Activated CD4-positive, alpha-beta T cell treated with anti-CD3 and anti-CD28 coated beads for 1 hour (primary cell): ENCODE measurements around the gene IFIT1B.
"Not testable (repeated sequence)": the region's sequence is repeated elsewhere in the genome, so short reads cannot be mapped to it uniquely, and the experiment has no call there.

Experiments
- DNase-seq: peaks from one replicate; pipeline ENCODE4 v3.0.0-alpha.2; 2020

Gene IFIT1B

DNA sequence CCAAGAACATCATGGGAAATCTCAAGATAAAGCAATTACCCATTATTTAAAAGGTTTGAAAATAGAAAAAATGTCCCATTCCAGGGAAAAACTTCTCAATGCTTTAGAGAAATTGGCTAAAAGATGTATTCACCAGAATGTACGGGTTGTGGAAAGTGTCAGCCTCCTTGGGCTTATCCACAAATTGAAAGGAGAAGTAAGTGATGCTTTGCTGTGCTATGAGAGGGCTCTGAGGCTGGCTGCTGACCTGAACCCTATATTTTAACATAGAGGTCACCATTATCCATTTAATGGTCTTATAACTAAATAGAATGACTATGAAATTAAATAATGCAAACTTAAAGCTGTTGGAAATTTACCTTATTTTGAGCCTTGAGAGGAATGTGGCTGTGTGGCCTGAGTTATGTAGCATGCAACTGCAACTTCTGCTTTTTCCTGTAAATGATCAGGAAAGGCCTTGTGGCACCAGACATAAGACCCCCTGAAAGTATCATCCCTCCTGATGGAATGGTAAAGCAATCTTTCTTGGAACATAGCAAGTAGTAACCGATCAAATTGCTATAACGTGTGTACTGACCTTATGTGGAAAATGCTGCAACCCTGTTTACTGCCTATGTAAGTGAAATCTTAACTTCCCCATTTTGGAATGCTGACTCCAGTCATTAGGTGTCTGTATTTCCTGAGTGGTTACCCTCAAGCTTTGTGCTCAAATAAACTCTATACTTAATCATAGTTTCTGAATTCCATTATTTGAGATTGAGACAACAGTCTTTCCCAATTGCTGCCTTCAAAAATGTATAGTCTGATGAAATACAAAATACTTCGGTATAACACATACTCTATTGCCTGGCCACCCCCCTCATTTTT, 6.9 kb downstream of the IFIT1B start:
- no peak for DNase-seq

DNA sequence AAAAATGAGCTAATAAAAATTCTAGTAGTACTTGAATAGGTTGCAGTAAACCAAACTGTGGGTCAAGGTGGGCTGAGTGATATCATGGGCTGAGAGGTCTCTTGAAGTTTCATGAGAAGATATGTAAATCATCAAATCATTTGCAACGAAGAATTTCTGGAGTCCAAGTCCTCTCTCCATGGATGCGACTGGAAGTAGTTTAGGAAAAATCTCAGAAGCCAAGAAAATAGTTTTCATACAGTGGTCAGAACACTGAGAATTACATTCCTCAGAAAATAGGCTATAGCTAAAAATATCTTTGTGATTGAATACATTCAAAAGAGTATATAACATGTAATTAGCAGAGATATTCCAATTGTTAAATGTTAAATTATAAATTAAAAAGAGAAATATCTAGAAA, 10.9 kb downstream of the IFIT1B start:
- no peak for DNase-seq

DNA sequence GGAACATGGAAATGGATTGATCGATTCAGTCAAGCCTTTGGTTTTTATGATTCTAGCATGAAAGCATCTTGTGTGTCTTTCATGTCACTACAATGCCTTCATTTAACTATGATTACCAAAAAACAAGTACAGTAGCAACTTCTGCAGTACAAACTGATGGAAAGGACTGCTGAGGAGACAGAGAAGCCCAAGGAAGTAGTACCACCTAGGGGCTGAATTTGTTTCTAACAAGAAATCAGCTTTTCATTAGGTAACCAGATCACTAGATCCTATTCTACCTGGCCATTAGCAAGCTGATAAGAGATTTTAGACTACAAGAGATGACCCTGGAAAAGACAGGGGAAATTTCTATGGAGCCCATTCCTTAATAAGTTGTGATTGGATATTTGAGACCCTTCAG, 11.4 kb downstream of the IFIT1B start:
- DNase-seq: no peak

DNA sequence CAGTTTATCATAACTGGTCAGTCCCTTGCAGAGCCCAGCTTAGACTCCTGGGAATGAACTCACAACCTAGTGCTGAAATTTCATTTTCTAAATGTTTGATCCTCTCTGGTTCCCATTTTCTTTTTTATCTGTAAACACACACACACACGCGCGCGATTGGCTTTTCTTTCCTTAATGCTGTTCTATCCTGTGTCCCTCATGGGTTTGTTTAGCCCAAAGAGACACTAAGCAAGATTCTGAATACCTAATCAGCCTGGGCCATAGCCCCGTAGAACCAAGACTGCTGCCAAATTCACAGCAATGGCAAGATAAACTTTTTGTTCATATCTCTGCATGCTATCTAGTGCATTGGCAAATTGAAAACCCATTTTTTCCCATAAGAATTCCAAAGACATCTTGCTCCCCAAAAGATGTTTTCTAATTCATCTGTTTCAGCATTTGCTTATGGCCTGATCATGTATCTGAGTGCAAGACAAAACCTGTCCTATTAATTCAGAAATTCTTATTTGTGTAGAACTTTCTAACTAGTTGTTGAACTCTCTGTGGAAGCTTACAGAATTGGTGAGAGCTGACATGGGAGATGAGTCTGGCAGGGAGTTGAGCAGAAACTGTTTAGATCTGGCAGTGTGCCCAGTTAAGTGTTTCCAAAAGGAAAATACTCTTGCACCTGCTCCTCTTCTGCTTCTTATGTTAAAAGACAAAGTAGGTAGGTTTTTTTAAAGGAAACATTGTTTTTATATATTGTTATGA, 12.8 kb downstream of the IFIT1B start:
- DNase-seq: no peak

DNA sequence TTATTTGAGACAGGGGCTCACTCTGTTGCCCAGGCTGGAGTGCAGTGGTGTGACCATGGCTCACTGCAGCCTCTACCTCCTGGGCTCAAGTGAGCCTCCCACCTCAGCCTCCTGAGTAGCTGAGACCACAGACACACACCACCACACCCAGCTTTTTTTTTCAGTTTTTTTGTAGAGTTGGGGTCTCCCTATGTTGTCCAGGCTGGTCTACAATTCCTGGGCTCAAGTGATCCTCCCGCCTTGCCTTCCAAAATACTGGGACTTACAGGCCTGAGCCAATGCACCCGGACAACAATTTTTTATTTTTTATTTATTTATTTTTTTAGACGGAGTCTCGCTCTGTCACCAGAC, 13.3 kb downstream of the IFIT1B start:
- DNase-seq: not testable (repeated sequence)

- peak; percentile 43 for DNase-seq
These were observed 14.3 kb downstream of the IFIT1B start, which contains the start of gene IFIT1 for GRCh38 chr10:89391907-89392756. TSS of gene IFIT1 (plus strand) at chr10:89392623. CDS start at chr10:89392713, 90 bp downstream.

GRCh38 chr10:89392974-89393373, 15.1 kb downstream of the IFIT1B start:
- DNase-seq: no peak

GRCh38 chr10:89393898-89394297, 16.0 kb downstream of the IFIT1B start:
- no peak for DNase-seq

- no peak for DNase-seq
These were observed 17.3 kb downstream of the IFIT1B start for GRCh38 chr10:89395141-89395540.

DNA sequence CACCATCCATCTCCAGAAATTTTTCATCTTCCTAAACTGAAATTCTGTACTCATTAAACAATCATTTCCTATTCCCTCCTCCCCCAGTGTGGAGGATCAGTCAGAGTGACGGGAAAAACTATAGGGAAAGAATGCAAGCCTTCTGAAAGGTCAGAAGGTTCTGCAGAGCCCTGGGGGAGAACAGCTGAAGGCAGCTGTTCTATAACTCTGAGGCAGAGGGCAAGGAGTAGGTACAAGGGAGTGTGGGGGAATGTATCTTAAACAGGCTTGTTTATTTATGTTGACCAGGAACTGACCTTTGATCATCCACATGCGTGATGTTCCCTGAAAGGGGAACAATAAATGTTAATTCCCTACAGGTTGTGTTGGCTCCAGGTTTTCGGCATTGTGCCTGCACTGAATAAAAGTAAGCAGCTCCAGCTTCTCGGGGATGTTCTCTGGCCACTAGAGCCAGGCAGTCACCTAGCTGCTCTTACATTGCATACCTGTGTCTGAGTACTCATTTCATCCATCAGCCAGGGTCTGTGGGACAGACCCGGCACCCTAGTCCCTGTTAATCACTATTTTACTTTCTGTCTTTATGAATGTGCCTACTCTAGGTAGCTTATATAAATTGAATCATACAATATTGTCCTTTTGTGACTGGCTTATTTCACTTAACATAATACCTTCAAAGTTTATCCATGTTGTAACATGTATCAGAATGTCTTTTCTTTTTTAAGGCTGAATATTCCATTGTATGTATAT, 20.3 kb downstream of the IFIT1B start:
- no peak for DNase-seq

- no peak for DNase-seq
These were observed 22.1 kb downstream of the IFIT1B start for GRCh38 chr10:89399956-89400355.

DNA sequence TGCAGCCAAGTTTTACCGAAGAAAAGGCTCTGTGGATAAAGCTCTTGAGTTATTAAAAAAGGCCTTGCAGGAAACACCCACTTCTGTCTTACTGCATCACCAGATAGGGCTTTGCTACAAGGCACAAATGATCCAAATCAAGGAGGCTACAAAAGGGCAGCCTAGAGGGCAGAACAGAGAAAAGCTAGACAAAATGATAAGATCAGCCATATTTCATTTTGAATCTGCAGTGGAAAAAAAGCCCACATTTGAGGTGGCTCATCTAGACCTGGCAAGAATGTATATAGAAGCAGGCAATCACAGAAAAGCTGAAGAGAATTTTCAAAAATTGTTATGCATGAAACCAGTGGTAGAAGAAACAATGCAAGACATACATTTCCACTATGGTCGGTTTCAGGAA, 25.2 kb downstream of the IFIT1B start:
- no peak for DNase-seq

DNA sequence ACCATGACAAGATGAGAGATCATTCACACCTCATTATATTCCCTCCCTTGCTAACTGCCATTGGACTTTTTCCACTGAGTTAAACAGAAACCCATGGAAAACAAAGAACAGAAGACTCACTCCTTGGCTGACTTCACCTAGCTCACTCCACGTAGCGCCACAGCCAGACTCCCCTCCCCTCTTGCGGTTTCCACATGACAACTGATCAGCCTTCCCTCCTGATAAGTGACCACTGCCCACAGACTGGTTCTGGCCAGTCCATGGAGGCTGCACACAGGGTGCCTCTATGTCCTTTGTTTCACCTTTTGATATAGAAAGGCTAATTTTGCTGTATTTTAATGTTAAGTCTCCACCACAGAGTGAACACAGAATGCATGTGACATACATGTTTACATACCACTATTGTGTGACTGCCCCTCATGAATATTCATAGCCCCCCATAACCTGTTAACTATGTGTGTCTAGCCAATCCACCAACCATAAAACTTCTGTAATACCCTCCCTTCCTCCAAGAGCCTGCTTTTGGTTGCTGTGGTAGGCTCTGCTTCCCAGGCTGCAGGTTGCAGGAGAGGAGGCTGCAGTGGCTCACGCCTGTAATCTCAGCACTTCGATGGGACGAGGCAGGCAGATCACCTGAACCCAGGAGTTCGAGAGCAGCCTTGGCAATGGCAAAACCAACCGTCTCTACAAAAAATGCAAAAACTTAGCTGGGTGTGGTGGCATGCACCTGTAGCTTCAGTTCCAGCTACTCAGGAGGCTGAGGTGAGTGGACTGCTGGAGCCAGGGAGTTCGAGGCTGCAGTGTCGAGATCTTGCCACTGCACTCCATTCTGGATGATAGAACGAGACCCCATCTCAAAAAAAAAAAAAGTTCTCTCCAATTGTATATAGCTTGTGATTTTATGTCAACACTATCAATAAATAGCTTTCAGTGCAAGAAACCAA, 26.5 kb downstream of the IFIT1B start:
- DNase-seq: no peak

DNA sequence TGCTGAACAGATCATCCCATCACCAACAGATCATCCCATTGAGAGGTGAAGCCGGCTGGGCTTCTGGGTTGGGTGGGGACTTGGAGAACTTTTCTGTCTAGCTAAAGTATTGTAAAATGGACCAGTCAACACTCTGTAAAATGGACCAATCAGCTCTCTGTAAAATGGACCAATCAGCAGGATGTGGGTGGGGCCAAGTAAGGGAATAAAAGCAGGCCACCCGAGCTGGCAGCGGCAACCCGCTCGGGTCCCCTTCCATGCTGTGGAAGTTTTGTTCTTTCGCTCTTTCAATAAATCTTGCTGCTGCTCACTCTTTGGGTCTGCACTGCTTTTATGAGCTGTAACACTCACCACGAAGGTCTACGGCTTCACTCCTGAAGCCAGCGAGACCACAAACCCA, 28.3 kb downstream of the IFIT1B start:
- not testable (repeated sequence) for DNase-seq

- DNase-seq: not testable (repeated sequence)
These were observed 29.9 kb downstream of the IFIT1B start for GRCh38 chr10:89407792-89408191.

DNA sequence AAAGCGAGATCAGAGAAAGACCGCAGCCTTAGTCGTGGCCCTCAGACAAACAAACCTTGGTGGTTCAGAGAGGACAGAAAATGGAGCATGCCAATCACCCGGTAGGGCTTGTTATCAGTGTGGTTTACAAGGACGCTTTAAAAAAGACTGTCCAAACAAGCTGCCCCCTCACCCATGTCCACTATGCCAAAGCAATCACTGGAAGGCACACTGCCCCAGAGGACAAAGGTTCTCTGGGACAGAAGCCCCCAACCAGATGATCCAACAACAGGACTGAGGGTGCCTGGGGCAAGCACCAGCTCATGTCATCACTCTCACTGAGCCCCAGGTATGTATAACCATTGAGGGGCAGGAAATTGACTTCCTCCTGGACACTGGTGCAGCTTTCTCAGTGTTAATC, 31.4 kb downstream of the IFIT1B start:
- DNase-seq: not testable (repeated sequence)

GRCh38 chr10:89410551-89410950, 32.7 kb downstream of the IFIT1B start:
- not testable (repeated sequence) for DNase-seq

DNA sequence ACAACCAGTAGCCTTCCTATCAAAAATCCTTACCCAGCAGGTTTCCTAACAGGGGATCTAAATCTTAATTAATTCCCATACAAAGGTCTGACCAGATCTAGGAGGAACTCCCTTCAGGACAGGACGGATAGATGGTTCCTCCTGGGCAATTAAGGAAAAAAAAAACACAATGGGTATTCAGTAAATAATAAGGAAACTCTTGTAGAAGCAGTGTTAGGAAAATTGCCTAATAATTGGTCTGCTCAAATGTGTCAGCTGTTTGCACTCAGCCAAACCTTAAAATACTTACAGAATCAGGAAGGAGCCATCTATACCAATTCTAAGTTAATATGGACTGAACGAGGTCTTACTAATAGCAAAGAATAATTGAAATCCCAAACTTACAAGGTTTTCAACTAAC, 33.3 kb downstream of the IFIT1B start:
- not testable (repeated sequence) for DNase-seq

- peak; percentile 43 for DNase-seq
These were observed 34.4 kb downstream of the IFIT1B start for GRCh38 chr10:89412276-89412675.

DNA sequence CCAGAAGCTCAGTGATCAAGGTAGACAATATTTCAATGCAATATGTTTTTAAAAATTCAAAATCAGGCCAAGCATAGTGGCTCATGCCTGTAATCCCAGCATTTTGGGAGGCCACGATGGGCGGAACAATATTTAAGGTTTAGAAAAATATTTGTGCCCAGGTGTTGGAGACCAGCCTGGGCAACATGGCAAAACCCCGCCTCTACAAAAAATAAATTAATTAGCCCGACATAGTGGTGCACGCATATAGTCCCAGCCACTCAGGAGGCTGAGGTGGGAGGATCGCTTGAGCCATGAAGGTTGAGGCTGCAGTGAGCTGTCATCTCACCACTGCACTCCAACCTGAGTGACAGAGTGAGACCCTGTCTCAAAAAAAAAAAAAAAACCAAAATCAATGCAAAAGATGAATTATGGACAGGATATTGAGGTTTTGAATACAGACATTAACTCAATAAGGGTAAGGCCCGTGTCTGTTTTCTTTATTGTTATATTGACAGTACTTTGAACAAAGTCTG, 35.6 kb downstream of the IFIT1B start:
- DNase-seq: no peak
